T-cell (primary cell): Measurements from ENCODE around the gene CCDC6. TPM values are rescaled to one million over a fixed set of nuclear protein-coding genes. Genes with fewer than 3 reads are reported as not detected.
A peak's percentile ranks its signal among the peaks of the same experiment; 100 is the strongest.

Source experiments
- ATAC-seq, 4 experiments: fragments of 200-7000 bp in 3 of 4; fragments of 150-1000 bp in 1 of 4; cut with Tn5 transposase; replicated peaks in 1 of 4; 1 replicate in 3 of 4; 2 replicates in 1 of 4; pipeline ENCODE4 v1.10.0; 2021; ENCODE audit warnings: moderate library complexity in 3 of 4, mild to moderate bottlenecking in 2 of 4, moderate number of reproducible peaks in 1 of 4
- CTCF ChIA-PET, 2 donors: fragments of 300-600 bp; sonication (Branson Sonifier 250); formaldehyde crosslinking; loops; one replicate each; lab custom pipeline; 2022; ENCODE audit warnings: antibody characterized with exemption in 2 of 2; lab: Charles Lee
- POLR2A ChIA-PET, 2 donors: fragments of 300-600 bp; sonication (Branson Sonifier 250); formaldehyde crosslinking; loops; one replicate each; lab custom pipeline; 2022; ENCODE audit warnings: antibody characterized with exemption in 2 of 2; lab: Charles Lee
- DNase-seq, 35 experiments: peaks; one replicate each; pipeline versions ENCODE4 v3.0.0 to v3.0.0-alpha.2; 2013 to 2023
- H3K27ac ChIP-seq: one replicate; pipeline ENCODE4 v1.5.1; 2013; ENCODE audit warnings: low read length
- H3K27me3 ChIP-seq, 2 experiments: replicated peaks in 1 of 2; 1 replicate in 1 of 2; 2 replicates in 1 of 2; pipeline versions ENCODE4 v1.6.1 to v1.7.0; 2013; ENCODE audit warnings: low read length in 1 of 2, mixed read lengths in 1 of 2; ENCODE audit not compliant: control insufficient read depth in 2 of 2, insufficient read depth in 2 of 2; ENCODE audit errors: extremely low read depth in 1 of 2
- H3K36me3 ChIP-seq, 2 donors: 1 replicate in 1 of 2; 2 replicates in 1 of 2; pipeline versions ENCODE4 v1.6.1 to v1.7.0; 2013; ENCODE audit warnings: low read length in 1 of 2; ENCODE audit not compliant: control insufficient read depth in 2 of 2, insufficient read depth in 1 of 2; ENCODE audit errors: extremely low read depth in 1 of 2
- H3K4me1 ChIP-seq, 2 experiments: 1 replicate in 1 of 2; 2 replicates in 1 of 2; pipeline versions ENCODE4 v1.6.1 to v1.7.0; 2013; ENCODE audit warnings: low read length in 2 of 2, mixed read lengths in 1 of 2; ENCODE audit not compliant: insufficient read depth in 2 of 2, control insufficient read depth in 1 of 2; ENCODE audit errors: extremely low read depth in 1 of 2
- H3K4me3 ChIP-seq, 2 donors: 1 replicate in 1 of 2; 2 replicates in 1 of 2; pipeline versions ENCODE4 v1.5.1 to v1.7.0; 2013; ENCODE audit warnings: mild to moderate bottlenecking in 2 of 2, low read length in 1 of 2, moderate library complexity in 1 of 2; ENCODE audit not compliant: control insufficient read depth in 1 of 2; ENCODE audit errors: extremely low read depth in 1 of 2
- H3K9me3 ChIP-seq: 2 replicates; pipeline ENCODE4 v1.7.0; 2013
- H3K27ac Mint-ChIP-seq, 2 donors: one replicate each; pipeline ENCODE4 v1.8.0; 2020 to 2021; ENCODE audit warnings: mild to moderate bottlenecking in 2 of 2, mixed read lengths in 2 of 2
- H3K27me3 Mint-ChIP-seq, 2 donors: one replicate each; pipeline ENCODE4 v1.8.0; 2021 to 2022; ENCODE audit warnings: mixed read lengths in 2 of 2
- H3K36me3 Mint-ChIP-seq: one replicate; pipeline ENCODE4 v1.8.0; 2021; ENCODE audit warnings: mixed read lengths
- H3K4me1 Mint-ChIP-seq, 3 donors: one replicate each; pipeline ENCODE4 v1.8.0; 2020 to 2022; ENCODE audit warnings: mixed read lengths in 3 of 3, mild to moderate bottlenecking in 1 of 3
- H3K4me3 Mint-ChIP-seq, 3 donors: one replicate each; pipeline ENCODE4 v1.8.0; 2020 to 2022; ENCODE audit warnings: mild to moderate bottlenecking in 3 of 3, mixed read lengths in 3 of 3, moderate library complexity in 3 of 3
- H3K9me3 Mint-ChIP-seq, 3 donors: one replicate each; pipeline ENCODE4 v1.8.0; 2020 to 2022; ENCODE audit warnings: mixed read lengths in 3 of 3
- WGBS: methylation state at CpG from one replicate; pipeline ENCODE4 v1.1.5; 2013; ENCODE audit warnings: missing lambda C conversion rate; ENCODE audit not compliant: insufficient coverage; 5-methylcytosine and 5-hydroxymethylcytosine counted together
- total RNA-seq, 35 experiments: library from RNA in 6 of 35; stranded (reverse) in 6 of 35; fragments of 120-200 nt in 1 of 35; gene quantifications; one replicate each; pipeline versions ENCODE4 v1.2.1 to v1.2.4 and lab custom pipeline; 2013 to 2026

The CCDC6 gene
- total RNA-seq, 5 donors from 2014 or later (not counting 1 experiment from before 2014, with no cell fraction given), result 16.5 to 26.1 (median 20.1) TPM

- ChIA-PET POLR2A (interaction anchor here in 1 of 2 donors (0.5 kb wide), 1 partner anchor 39 kb away, joined by 4 read pairs; no protein-coding TSS in a partner anchor), CTCF (no interaction called here)
- no peaks in the 10 kb centered on the region for H3K9me3 ChIP-seq
- no peak for ATAC-seq
- H3K4me1 ChIP-seq, result peaks cover 27 to 29% of the 10 kb centered on the region in 2 experiments
- Mint-ChIP-seq H3K27me3 (no peaks in the 10 kb centered on the region), H3K36me3 (no peaks in the 10 kb centered on the region), H3K9me3 (no peaks in the 10 kb centered on the region), H3K4me3 (no peak overlapping the region), H3K4me1 (peaks cover 82 to 85% (median 84%) of the 10 kb centered on the region in 3 donors), H3K27ac (peak overlapping the region in 1 of 2 donors; percentile 18)
- WGBS, result 100% methylated on average over 2 of the region's 6 CpGs
- no peak for DNase-seq
- no peak overlapping the region for H3K4me3 ChIP-seq
- H3K36me3 ChIP-seq, result no peaks in the 10 kb centered on the region
- H3K27ac ChIP-seq, result no peak overlapping the region
- H3K27me3 ChIP-seq, result no peaks in the 10 kb centered on the region
Measured at GRCh38 chr10:59868696-59869593, 37.4 kb downstream of the CCDC6 start.

GRCh38 chr10:59867590-59867989 is 38.8 kb downstream of the CCDC6 start:
- Histone ChIP-seq H3K4me1 (peaks cover 22 to 23% of the 10 kb centered on the region in 2 experiments), H3K9me3 (no peaks in the 10 kb centered on the region), H3K36me3 (no peaks in the 10 kb centered on the region), H3K4me3 (no peak overlapping the region), H3K27ac (no peak overlapping the region), H3K27me3 (no peaks in the 10 kb centered on the region)
- DNase-seq, result no peak
- no peaks in the 10 kb centered on the region for H3K36me3 Mint-ChIP-seq
- no peaks in the 10 kb centered on the region for H3K9me3 Mint-ChIP-seq
- peak overlapping the region in 1 of 2 donors; percentile 24 for H3K27ac Mint-ChIP-seq
- H3K27me3 Mint-ChIP-seq, result no peaks in the 10 kb centered on the region
- H3K4me3 Mint-ChIP-seq, result no peak overlapping the region
- no peak for ATAC-seq
- ChIA-PET POLR2A (no interaction called here), CTCF (no interaction called here)
- peaks cover 69 to 80% (median 72%) of the 10 kb centered on the region in 3 donors for H3K4me1 Mint-ChIP-seq
- WGBS, result no CpG with 5 or more reads among the region's 7 CpGs

GRCh38 chr10:59865101-59865500 is 41.3 kb downstream of the CCDC6 start:
- H3K36me3 Mint-ChIP-seq, result peaks cover 17% of the 10 kb centered on the region
- 20% methylated on average over 1 of the region's 5 CpGs for WGBS
- H3K27ac ChIP-seq, result no peak overlapping the region
- peak overlapping the region in 2 of 3 donors; percentile 29 to 60 for H3K4me3 Mint-ChIP-seq
- ATAC-seq (peak in 3 of 4 experiments; percentile 23 to 69 (median 65)), DNase-seq (peak in 1 of 35 experiments; percentile 54)
- H3K27me3 ChIP-seq, result no peaks in the 10 kb centered on the region
- peak overlapping the region in 1 of 2 donors; percentile 10 for H3K4me3 ChIP-seq
- H3K4me1 ChIP-seq, result peaks cover 17% of the 10 kb centered on the region in 2 experiments
- H3K4me1 Mint-ChIP-seq, result peaks cover 65 to 79% (median 69%) of the 10 kb centered on the region in 3 donors
- no peaks in the 10 kb centered on the region for H3K36me3 ChIP-seq
- H3K27me3 Mint-ChIP-seq, result no peaks in the 10 kb centered on the region
- ChIA-PET CTCF (interaction anchor here (0.7 to 2.8 kb wide), 8 partner anchors 34 to 903 kb away, joined by 3 to 30 read pairs (median 4); partner anchors contain the start of gene CCDC6 (in 2 of the 2)), POLR2A (no interaction called here)
- H3K9me3 ChIP-seq, result no peaks in the 10 kb centered on the region
- H3K9me3 Mint-ChIP-seq, result no peaks in the 10 kb centered on the region
- peak overlapping the region; percentile 7 to 80 for H3K27ac Mint-ChIP-seq

GRCh38 chr10:59864141-59864962 is 42.0 kb downstream of the CCDC6 start:
- Histone ChIP-seq H3K27me3 (no peaks in the 10 kb centered on the region), H3K9me3 (no peaks in the 10 kb centered on the region), H3K4me1 (peaks cover 17% of the 10 kb centered on the region in 2 experiments), H3K4me3 (peak overlapping the region in 1 of 2 donors; percentile 10), H3K36me3 (no peaks in the 10 kb centered on the region), H3K27ac (no peak overlapping the region)
- ChIA-PET POLR2A (no interaction called here), CTCF (interaction anchor here (0.5 to 2.8 kb wide), 10 partner anchors 9 to 1710 kb away, joined by 3 to 30 read pairs (median 3); partner anchors contain the start of gene CCDC6 (in 2 of the 2))
- WGBS, result 100% methylated on average over 1 of the region's 5 CpGs
- ATAC-seq (peak; percentile 27 to 80 (median 50)), DNase-seq (peak in 6 of 35 experiments; percentile 1 to 42 (median 14))
- peaks cover 62 to 78% (median 65%) of the 10 kb centered on the region in 3 donors for H3K4me1 Mint-ChIP-seq
- H3K27me3 Mint-ChIP-seq, result no peaks in the 10 kb centered on the region
- H3K9me3 Mint-ChIP-seq, result no peaks in the 10 kb centered on the region
- peak overlapping the region; percentile 6 to 80 for H3K27ac Mint-ChIP-seq
- peak overlapping the region in 1 of 3 donors; percentile 60 for H3K4me3 Mint-ChIP-seq
- peaks cover 22% of the 10 kb centered on the region for H3K36me3 Mint-ChIP-seq

GRCh38 chr10:59859570-59859969 is 46.8 kb downstream of the CCDC6 start:
- Mint-ChIP-seq H3K27ac (no peak overlapping the region), H3K4me1 (peaks cover 50 to 70% (median 58%) of the 10 kb centered on the region in 3 donors), H3K9me3 (no peaks in the 10 kb centered on the region), H3K4me3 (no peak overlapping the region), H3K27me3 (no peaks in the 10 kb centered on the region), H3K36me3 (peaks cover 23% of the 10 kb centered on the region)
- no peaks in the 10 kb centered on the region for H3K9me3 ChIP-seq
- ChIA-PET CTCF (no interaction called here), POLR2A (no interaction called here)
- no peak for DNase-seq
- no peak for ATAC-seq
- peaks cover 3 to 4% of the 10 kb centered on the region in 2 experiments for H3K4me1 ChIP-seq
- no peak overlapping the region for H3K4me3 ChIP-seq
- H3K27ac ChIP-seq, result no peak overlapping the region
- no peaks in the 10 kb centered on the region for H3K27me3 ChIP-seq
- no peaks in the 10 kb centered on the region for H3K36me3 ChIP-seq
- no CpG with 5 or more reads among the region's 6 CpGs for WGBS

- H3K4me3 ChIP-seq, result no peak overlapping the region
- Mint-ChIP-seq H3K4me3 (no peak overlapping the region), H3K9me3 (no peaks in the 10 kb centered on the region), H3K36me3 (peaks cover 23% of the 10 kb centered on the region), H3K4me1 (peaks cover 57 to 75% (median 67%) of the 10 kb centered on the region in 3 donors), H3K27me3 (no peaks in the 10 kb centered on the region), H3K27ac (no peak overlapping the region)
- no peak for ATAC-seq
- H3K27ac ChIP-seq, result no peak overlapping the region
- peaks cover 0 to 2% of the 10 kb centered on the region in 2 experiments for H3K4me1 ChIP-seq
- DNase-seq, result no peak
- ChIA-PET CTCF (interaction anchor here (0.6 to 1.1 kb wide), 2 partner anchors 15 to 26 kb away, joined by 3 read pairs; no protein-coding TSS in a partner anchor), POLR2A (no interaction called here)
- no peaks in the 10 kb centered on the region for H3K36me3 ChIP-seq
- no peaks in the 10 kb centered on the region for H3K9me3 ChIP-seq
- H3K27me3 ChIP-seq, result no peaks in the 10 kb centered on the region
- WGBS, result 100% methylated on average over 2 of the region's 3 CpGs
Measured at GRCh38 chr10:59857921-59858320, 48.4 kb downstream of the CCDC6 start.
